ENCODE data around the gene NAGPA. TPM values are rescaled to one million over a fixed set of nuclear protein-coding genes. Genes with fewer than 3 reads are reported as not detected.

NAGPA gene
- total and polyA plus RNA-seq, 2 of the 8 experiments (the other 6 are each of a cell fraction or from before 2014, with no cell fraction given), result 10.1 to 13.2 TPM

DNA sequence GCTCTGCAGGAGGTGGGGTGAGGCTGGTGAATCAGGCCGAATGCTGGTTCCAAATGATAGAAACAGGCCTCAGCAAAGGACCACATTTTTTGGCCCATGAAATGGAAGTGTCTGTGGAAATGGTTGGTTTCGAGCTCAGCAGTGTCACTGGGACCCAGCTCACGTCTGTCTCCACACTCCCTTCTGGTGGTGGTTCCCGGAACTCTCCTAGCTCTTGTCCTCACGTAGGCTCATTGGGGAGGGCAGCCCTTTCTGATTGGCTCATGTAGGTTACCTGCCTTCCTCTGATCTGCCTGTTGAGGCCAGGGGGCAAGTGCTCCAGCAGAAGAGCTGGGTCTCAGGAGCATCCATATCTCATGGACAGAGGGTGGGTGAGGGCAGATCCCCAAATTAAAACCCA, 41.9 kb upstream of the NAGPA start:
- H3K23me2 ChIP-seq (ENCODE audit: low read depth, low read length), result peaks cover 6% of the 10 kb centered on the region
- H2BK5ac ChIP-seq (ENCODE audit: low read depth, low read length), result no peak overlapping the region; the same call in 1 of the 2 replicates
- no peak overlapping the region for H4K8ac ChIP-seq (ENCODE audit: extremely low read depth, insufficient read depth, low read length)
- H3K9ac ChIP-seq (replicated peaks in 1 of 4; ENCODE audit: extremely low read depth in 1 of 4, low read depth in 3 of 4, low read length in 3 of 4), result no peak overlapping the region
- no peak overlapping the region for H3K18ac ChIP-seq (ENCODE audit: extremely low read depth, low read length)
- no peak overlapping the region for H3K56ac ChIP-seq (replicated peaks; ENCODE audit: insufficient read length, low read depth, low read length)
- CTCF ChIA-PET (ENCODE audit: partially characterized antibody), result interaction anchor here (0.6 to 27.9 kb wide), 10 partner anchors 11 to 382 kb away, joined by 3 to 625 read pairs (median 4); partner anchors contain the start of genes C16orf89 and NUDT16L1
- TF ChIP-seq RAD21 (IDR thresholded peaks at IDR 0.05 in 1 of 2, conservative IDR thresholded peaks at IDR 0.05 in 1 of 2; ENCODE audit: low read depth in 2 of 2, low read length in 2 of 2), result peak; percentile 21 to 46; a peak in 3 of 4 replicates
- TF ChIP-seq, protein P1, sequence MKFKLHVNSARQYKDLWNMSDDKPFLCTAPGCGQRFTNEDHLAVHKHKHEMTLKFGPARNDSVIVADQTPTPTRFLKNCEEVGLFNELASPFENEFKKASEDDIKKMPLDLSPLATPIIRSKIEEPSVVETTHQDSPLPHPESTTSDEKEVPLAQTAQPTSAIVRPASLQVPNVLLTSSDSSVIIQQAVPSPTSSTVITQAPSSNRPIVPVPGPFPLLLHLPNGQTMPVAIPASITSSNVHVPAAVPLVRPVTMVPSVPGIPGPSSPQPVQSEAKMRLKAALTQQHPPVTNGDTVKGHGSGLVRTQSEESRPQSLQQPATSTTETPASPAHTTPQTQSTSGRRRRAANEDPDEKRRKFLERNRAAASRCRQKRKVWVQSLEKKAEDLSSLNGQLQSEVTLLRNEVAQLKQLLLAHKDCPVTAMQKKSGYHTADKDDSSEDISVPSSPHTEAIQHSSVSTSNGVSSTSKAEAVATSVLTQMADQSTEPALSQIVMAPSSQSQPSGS (IDR thresholded peaks at IDR 0.05; ENCODE audit: low read length), result no peak
- TF ChIP-seq CTCF (IDR thresholded peaks at IDR 0.05; ENCODE audit: control extremely low read depth in 1 of 3, insufficient read depth in 1 of 3, low read depth in 1 of 3, low read length in 3 of 3), result peak; percentile 35 to 51 (median 43); a peak in 3 of 4 replicates
- no peak overlapping the region for H4K5ac ChIP-seq (ENCODE audit: insufficient read length, low read depth, low read length)
- peaks cover 0 to 6% (median 5%) of the 10 kb centered on the region in 4 experiments; a peak in 4 of 7 replicates for H3K4me1 ChIP-seq (replicated peaks in 1 of 4; ENCODE audit: control insufficient read depth in 3 of 4, insufficient read depth in 4 of 4, low read length in 3 of 4)
- H3K23ac ChIP-seq (ENCODE audit: insufficient read length), result no peak overlapping the region
- H2BK12ac ChIP-seq (ENCODE audit: low read depth, low read length), result no peak overlapping the region
- H3K4me3 ChIP-seq (ENCODE audit: extremely low read depth in 1 of 4, insufficient read depth in 2 of 4, low read depth in 3 of 4, low read length in 4 of 4), result no peak overlapping the region
- no peaks in the 10 kb centered on the region for H3K27me3 ChIP-seq (replicated peaks in 1 of 4; ENCODE audit: control insufficient read depth in 3 of 4, extremely low read depth in 1 of 4, insufficient read depth in 3 of 4, low read length in 3 of 4)
- peaks cover 7 to 22% of the 10 kb centered on the region in 2 experiments for H3K79me2 ChIP-seq (ENCODE audit: control insufficient read depth in 1 of 2, insufficient read depth in 2 of 2, low read length in 2 of 2)
- FAIRE-seq, result no peak
- no peak overlapping the region for H3K4me2 ChIP-seq (ENCODE audit: insufficient read depth in 1 of 2, low read depth in 2 of 2, low read length in 2 of 2)
- peaks cover 4% of the 10 kb centered on the region; the same call in 1 of the 2 replicates for H3K79me1 ChIP-seq (ENCODE audit: low read depth, low read length)
- peaks cover 0 to 27% (median 17%) of the 10 kb centered on the region in 4 experiments; a peak in 7 of 8 replicates for H3K36me3 ChIP-seq (ENCODE audit: control insufficient read depth in 2 of 4, insufficient read depth in 4 of 4, low read length in 3 of 4)
- no peak overlapping the region for H4K91ac ChIP-seq (replicated peaks; ENCODE audit: insufficient read length, low read length)
- WGBS, 2 experiments (ENCODE audit: extremely low coverage in 1 of 2, insufficient coverage in 1 of 2, insufficient read length in 1 of 2, insufficient replicate concordance in 2 of 2, low coverage in 1 of 2, low lambda C conversion rate in 2 of 2, missing lambda C conversion rate in 1 of 2), result 82% methylated on average over 5 of the region's 5 CpGs; no CpG with 5 or more reads in 1 of the 2 experiments
- no peak overlapping the region for H2BK120ac ChIP-seq (replicated peaks; ENCODE audit: low read depth, low read length)
- H2BK15ac ChIP-seq (ENCODE audit: low read length), result no peak overlapping the region
- no peak overlapping the region for H2BK20ac ChIP-seq (ENCODE audit: low read length)
- DNase-seq (ENCODE audit: low read depth in 1 of 2, low spot score in 2 of 2), result no peak
- no peak overlapping the region for H2AK5ac ChIP-seq (ENCODE audit: low read depth, low read length)
- H2AFZ ChIP-seq (ENCODE audit: low read length), result no peak overlapping the region
- no peaks in the 10 kb centered on the region for H3K9me3 ChIP-seq (ENCODE audit: insufficient read depth in 2 of 2, low read depth in 1 of 2, low read length in 1 of 2)
- no peak overlapping the region for H3K14ac ChIP-seq (ENCODE audit: insufficient read length)
- POLR2A ChIA-PET (ENCODE audit: partially characterized antibody), result interaction anchor here (0.7 to 1.7 kb wide), 10 partner anchors 9 to 74 kb away, joined by 3 to 7 read pairs (median 3); partner anchors contain the start of genes C16orf89 and NAGPA
- H3K27ac ChIP-seq (ENCODE audit: low read depth, low read length), result no peak overlapping the region
- H4K20me1 ChIP-seq (replicated peaks in 1 of 2; ENCODE audit: control insufficient read depth in 1 of 2, insufficient read depth in 2 of 2, low read length in 2 of 2), result peaks cover 0 to 1% of the 10 kb centered on the region in 2 experiments
- no peak overlapping the region for H3K4ac ChIP-seq (replicated peaks; ENCODE audit: insufficient read length, low read depth, low read length)

All from H1 (cell line).